ENCODE results near the gene RPS26.
A peak's percentile ranks its signal among the peaks of the same experiment; 100 is the strongest.

RPS26 gene

DNA sequence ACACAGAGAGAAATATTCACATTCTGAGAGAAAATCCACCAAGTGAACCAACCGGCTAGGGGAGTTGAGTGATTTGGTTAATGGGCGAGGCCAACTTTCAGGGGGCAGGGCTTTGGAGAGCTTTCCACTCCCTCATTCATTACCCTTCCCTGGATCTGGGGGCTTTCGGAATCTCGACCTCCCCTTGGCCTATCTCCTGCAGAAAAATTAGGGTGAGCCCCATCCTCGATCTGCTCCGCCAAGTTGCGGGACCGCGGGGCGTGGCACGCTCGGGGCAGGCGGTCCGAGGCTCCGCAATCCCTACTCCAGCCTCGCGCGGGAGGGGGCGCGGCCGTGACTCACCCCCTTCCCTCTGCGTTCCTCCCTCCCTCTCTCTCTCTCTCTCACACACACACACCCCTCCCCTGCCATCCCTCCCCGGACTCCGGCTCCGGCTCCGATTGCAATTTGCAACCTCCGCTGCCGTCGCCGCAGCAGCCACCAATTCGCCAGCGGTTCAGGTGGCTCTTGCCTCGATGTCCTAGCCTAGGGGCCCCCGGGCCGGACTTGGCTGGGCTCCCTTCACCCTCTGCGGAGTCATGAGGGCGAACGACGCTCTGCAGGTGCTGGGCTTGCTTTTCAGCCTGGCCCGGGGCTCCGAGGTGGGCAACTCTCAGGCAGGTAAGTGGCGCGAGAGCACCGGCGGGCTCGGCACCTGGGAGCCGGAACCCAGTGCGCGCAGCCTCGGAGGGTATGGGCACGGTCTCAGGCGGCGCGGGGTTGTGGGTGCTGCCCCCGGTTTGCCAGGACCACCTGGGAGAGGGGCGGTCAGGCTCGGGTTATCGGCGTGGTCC, 38.2 kb downstream of the RPS26 start, which contains the start of gene ERBB3:
Gene ERBB3 (plus strand): TSS at position 443 of the 833 bp plus-strand sequence. CDS start 136 bp downstream, at position 579.
- CTCF ChIA-PET, result interaction anchor here (0.6 to 1.4 kb wide), 9 partner anchors 9 to 109 kb away, joined by 3 to 11 read pairs (median 3); partner anchors contain the start of genes ESYT1 and SMARCC2
- DNase-seq (ENCODE audit: extremely low spot score), result peak; percentile 73
- TF ChIP-seq FOXM1 (IDR thresholded peaks at IDR 0.05; ENCODE audit: borderline replicate concordance), result no peak
- no peak for TF ChIP-seq SP1 (IDR thresholded peaks at IDR 0.05)
- TF ChIP-seq CTBP1 (IDR thresholded peaks at IDR 0.05; ENCODE audit: borderline replicate concordance), result peak; percentile 29; the same call in 1 of the 2 replicates
- TF ChIP-seq L3MBTL2 (conservative IDR thresholded peaks at IDR 0.05), result peak; percentile 62
- TF ChIP-seq ELF4 (IDR thresholded peaks at IDR 0.05), result no peak
- TF ChIP-seq, protein P1, sequence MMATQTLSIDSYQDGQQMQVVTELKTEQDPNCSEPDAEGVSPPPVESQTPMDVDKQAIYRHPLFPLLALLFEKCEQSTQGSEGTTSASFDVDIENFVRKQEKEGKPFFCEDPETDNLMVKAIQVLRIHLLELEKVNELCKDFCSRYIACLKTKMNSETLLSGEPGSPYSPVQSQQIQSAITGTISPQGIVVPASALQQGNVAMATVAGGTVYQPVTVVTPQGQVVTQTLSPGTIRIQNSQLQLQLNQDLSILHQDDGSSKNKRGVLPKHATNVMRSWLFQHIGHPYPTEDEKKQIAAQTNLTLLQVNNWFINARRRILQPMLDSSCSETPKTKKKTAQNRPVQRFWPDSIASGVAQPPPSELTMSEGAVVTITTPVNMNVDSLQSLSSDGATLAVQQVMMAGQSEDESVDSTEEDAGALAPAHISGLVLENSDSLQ (IDR thresholded peaks at IDR 0.05), result no peak
- no peak for TF ChIP-seq SUZ12 (IDR thresholded peaks at IDR 0.05)
- no peak for TF ChIP-seq ARNT (IDR thresholded peaks at IDR 0.05)
- TF ChIP-seq BHLHE40 (IDR thresholded peaks at IDR 0.05; ENCODE audit: borderline replicate concordance), result no peak
- TF ChIP-seq HDGF (IDR thresholded peaks at IDR 0.05; ENCODE audit: borderline replicate concordance), result no peak
- no peak for TF ChIP-seq NFRKB (IDR thresholded peaks at IDR 0.05)
- POLR2A ChIA-PET, result interaction anchor here (0.7 to 7.3 kb wide), 13 partner anchors 8 to 262 kb away, joined by 3 to 65 read pairs (median 6); partner anchors contain the start of genes ORMDL2, PA2G4, RNF41 and RPL41

DNA sequence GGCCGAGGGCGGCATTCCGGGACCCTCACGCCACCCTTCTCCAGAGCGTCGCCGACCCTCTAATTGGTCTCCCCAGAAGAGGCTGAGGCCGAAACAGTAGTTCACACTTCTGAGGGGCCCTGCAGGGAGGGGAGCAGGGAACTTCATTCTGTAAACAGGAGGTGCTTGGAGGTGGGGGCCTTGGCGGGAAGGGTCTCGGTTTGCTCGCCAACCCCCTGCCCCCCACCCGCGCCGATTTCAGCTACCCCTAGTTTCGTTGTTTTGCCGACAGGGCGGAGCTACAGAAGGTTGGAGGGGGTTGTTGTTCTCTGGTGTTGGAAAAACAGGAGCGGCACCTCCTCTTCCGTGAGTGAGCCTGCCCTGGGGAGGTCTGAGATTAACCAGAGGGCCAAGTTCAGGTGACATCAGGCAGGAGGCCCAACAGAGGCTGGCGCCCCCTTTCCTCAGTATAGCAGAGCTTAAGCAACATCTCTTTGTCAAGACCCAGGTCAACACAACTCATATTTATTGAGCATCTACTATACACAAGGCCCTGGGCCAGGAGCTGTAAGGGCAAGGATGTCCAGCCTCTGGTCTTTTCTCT, 38.9 kb downstream of the RPS26 start:
- TF ChIP-seq SUZ12 (IDR thresholded peaks at IDR 0.05) (no peak), L3MBTL2 (conservative IDR thresholded peaks at IDR 0.05) (no peak), SP1 (IDR thresholded peaks at IDR 0.05) (no peak), TARDBP (IDR thresholded peaks at IDR 0.05) (no peak), ELF4 (IDR thresholded peaks at IDR 0.05) (no peak), CTBP1 (IDR thresholded peaks at IDR 0.05; ENCODE audit: borderline replicate concordance) (no peak), HDGF (IDR thresholded peaks at IDR 0.05; ENCODE audit: borderline replicate concordance) (no peak), BHLHE40 (IDR thresholded peaks at IDR 0.05; ENCODE audit: borderline replicate concordance) (no peak), LEF1 (IDR thresholded peaks at IDR 0.05; ENCODE audit: borderline replicate concordance) (no peak), FOXA1 (IDR thresholded peaks at IDR 0.05) (no peak), FOXM1 (IDR thresholded peaks at IDR 0.05; ENCODE audit: borderline replicate concordance) (no peak), NFRKB (IDR thresholded peaks at IDR 0.05) (no peak), FOXK2 (IDR thresholded peaks at IDR 0.05) (no peak), ZNF384 (IDR thresholded peaks at IDR 0.05) (no peak), ARNT (IDR thresholded peaks at IDR 0.05) (no peak)
- TF ChIP-seq, protein P1 (IDR thresholded peaks at IDR 0.05), result no peak
- peak; percentile 6 for DNase-seq (ENCODE audit: extremely low spot score)
- ChIA-PET POLR2A (interaction anchor here (1.0 to 7.3 kb wide), 5 partner anchors 10 to 263 kb away, joined by 3 to 65 read pairs (median 6); partner anchors contain the start of genes ORMDL2, PA2G4, RPL41 and SARNP), CTCF (interaction anchor here (1.3 kb wide), 1 partner anchor 109 kb away, joined by 3 read pairs; the partner anchor contains the start of gene SMARCC2)

DNA sequence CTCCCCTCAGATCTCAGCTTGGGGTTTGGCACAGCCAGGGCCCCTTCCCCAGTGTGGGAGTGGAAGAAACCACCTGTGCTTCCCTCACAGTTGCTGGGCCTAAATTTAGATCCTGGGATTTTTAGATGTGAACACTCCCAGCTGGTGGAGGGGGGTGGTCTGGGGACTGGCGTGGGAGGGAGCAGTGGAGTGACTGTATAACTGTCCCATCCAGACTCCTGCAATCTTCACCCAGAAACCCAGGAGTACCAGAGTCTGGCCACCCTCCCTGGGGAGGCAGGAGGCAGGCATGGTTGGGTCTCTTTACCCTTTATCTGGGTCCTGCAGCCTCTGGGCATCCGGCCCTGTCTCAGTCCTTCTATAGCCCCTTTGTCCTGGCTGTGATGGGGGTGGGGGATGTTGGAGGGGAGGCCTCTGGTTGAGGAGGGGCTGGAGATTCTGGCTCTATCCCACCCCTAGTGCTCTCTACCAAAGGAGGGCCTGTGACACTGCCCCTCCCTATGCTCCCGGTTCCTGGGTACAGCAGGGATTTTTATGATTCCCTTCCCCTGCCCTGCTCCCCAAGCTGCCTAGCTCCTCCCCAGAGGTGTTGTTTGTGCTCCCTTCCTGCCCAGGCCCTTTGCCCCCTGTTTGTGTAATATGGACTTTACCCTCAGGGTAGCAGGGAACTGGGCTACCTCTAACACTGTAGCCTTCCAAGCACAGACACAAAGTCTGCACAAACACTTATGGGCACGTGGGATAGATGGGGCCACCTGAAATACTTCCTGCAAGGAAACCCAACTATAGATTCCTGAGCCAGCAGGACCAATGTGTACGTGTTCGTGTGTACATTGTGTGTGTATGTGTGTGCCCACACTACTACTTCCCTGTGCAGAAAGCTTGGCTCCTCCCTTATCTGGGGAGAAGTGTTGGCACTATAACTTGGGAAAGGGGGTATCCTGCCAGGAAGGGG, 40.0 kb downstream of the RPS26 start:
- ChIA-PET POLR2A (interaction anchor here (1.1 to 7.3 kb wide), 3 partner anchors 21 to 36 kb away, joined by 3 to 65 read pairs (median 19); partner anchors contain the start of genes PA2G4, RPL41 and ZC3H10), CTCF (interaction anchor here (1.1 to 1.3 kb wide), 2 partner anchors 10 to 108 kb away, joined by 3 read pairs; partner anchors contain the start of gene SMARCC2)
- DNase-seq (ENCODE audit: extremely low spot score), result no peak
- TF ChIP-seq HDGF (IDR thresholded peaks at IDR 0.05; ENCODE audit: borderline replicate concordance) (no peak), FOXA1 (IDR thresholded peaks at IDR 0.05) (no peak), L3MBTL2 (conservative IDR thresholded peaks at IDR 0.05) (no peak), TARDBP (IDR thresholded peaks at IDR 0.05) (no peak), FOXM1 (IDR thresholded peaks at IDR 0.05; ENCODE audit: borderline replicate concordance) (no peak), NFRKB (IDR thresholded peaks at IDR 0.05) (no peak), SUZ12 (IDR thresholded peaks at IDR 0.05) (no peak), CTBP1 (IDR thresholded peaks at IDR 0.05; ENCODE audit: borderline replicate concordance) (no peak), FOXK2 (IDR thresholded peaks at IDR 0.05) (no peak), LEF1 (IDR thresholded peaks at IDR 0.05; ENCODE audit: borderline replicate concordance) (no peak), ELF4 (IDR thresholded peaks at IDR 0.05) (no peak), ZNF384 (IDR thresholded peaks at IDR 0.05) (no peak), ARNT (IDR thresholded peaks at IDR 0.05) (no peak), BHLHE40 (IDR thresholded peaks at IDR 0.05; ENCODE audit: borderline replicate concordance) (no peak), SP1 (IDR thresholded peaks at IDR 0.05) (no peak)
- TF ChIP-seq, protein P1 (IDR thresholded peaks at IDR 0.05), result no peak

DNA sequence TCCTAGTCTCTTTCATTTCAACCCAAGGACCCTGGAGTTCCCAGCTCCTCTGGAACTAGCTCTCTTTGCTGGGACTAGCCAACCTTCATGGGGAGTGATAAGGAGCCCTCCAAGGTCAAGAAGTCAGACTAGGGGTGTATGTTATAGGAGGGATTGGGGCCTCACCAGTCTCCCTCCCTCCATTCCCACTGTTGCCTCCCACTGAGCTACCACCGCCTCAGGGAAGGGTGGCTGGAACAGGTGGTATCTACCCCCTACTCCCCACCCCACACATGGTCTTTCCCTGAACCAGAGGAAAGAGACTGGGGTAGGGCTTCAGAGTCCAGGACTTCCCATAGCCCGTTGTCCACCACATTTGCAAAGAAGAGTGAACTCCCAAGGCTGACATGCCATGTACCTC, 40.7 kb downstream of the RPS26 start:
- ChIA-PET CTCF (interaction anchor here (1.1 kb wide), 1 partner anchor 9 kb away, joined by 3 read pairs; no protein-coding TSS in a partner anchor), POLR2A (interaction anchor here (0.6 to 7.3 kb wide), 3 partner anchors 20 to 76 kb away, joined by 3 to 65 read pairs (median 9); partner anchors contain the start of genes MYL6, PA2G4 and ZC3H10)
- no peak for TF ChIP-seq CTBP1 (IDR thresholded peaks at IDR 0.05; ENCODE audit: borderline replicate concordance)
- no peak for TF ChIP-seq ZNF384 (IDR thresholded peaks at IDR 0.05)
- no peak for TF ChIP-seq FOXK2 (IDR thresholded peaks at IDR 0.05)
- no peak for TF ChIP-seq FOXM1 (IDR thresholded peaks at IDR 0.05; ENCODE audit: borderline replicate concordance)
- no peak for TF ChIP-seq SP1 (IDR thresholded peaks at IDR 0.05)
- no peak for TF ChIP-seq BHLHE40 (IDR thresholded peaks at IDR 0.05; ENCODE audit: borderline replicate concordance)
- no peak for TF ChIP-seq LEF1 (IDR thresholded peaks at IDR 0.05; ENCODE audit: borderline replicate concordance)
- no peak for TF ChIP-seq NFRKB (IDR thresholded peaks at IDR 0.05)
- no peak for TF ChIP-seq SUZ12 (IDR thresholded peaks at IDR 0.05)
- TF ChIP-seq, protein P1 (IDR thresholded peaks at IDR 0.05), result no peak
- TF ChIP-seq HDGF (IDR thresholded peaks at IDR 0.05; ENCODE audit: borderline replicate concordance), result no peak
- TF ChIP-seq FOXA1 (IDR thresholded peaks at IDR 0.05), result no peak
- TF ChIP-seq ELF4 (IDR thresholded peaks at IDR 0.05), result no peak
- no peak for TF ChIP-seq ARNT (IDR thresholded peaks at IDR 0.05)
- no peak for TF ChIP-seq TARDBP (IDR thresholded peaks at IDR 0.05)
- TF ChIP-seq L3MBTL2 (conservative IDR thresholded peaks at IDR 0.05), result no peak
- peak; percentile 3 for DNase-seq (ENCODE audit: extremely low spot score)

All from HEK293T (cell line).